Neural crest cell (in vitro differentiated cells): ENCODE results near the gene CLIP3. TPM values are rescaled to one million over a fixed set of nuclear protein-coding genes. Genes with fewer than 3 reads are reported as not detected.
"Not testable (repeated sequence)": the region's sequence is repeated elsewhere in the genome, so short reads cannot be mapped to it uniquely, and the experiment has no call there.

ENCODE experiments used
- DNase-seq: peaks from one replicate; pipeline ENCODE4 v3.0.0; 2021; ENCODE audit warnings: low read depth, mixed read lengths, low spot score
- H3K27ac Mint-ChIP-seq: one replicate; pipeline ENCODE4 v1.8.0; 2021; ENCODE audit warnings: mild to moderate bottlenecking, mixed read lengths; ENCODE audit not compliant: unreplicated experiment
- H3K27me3 Mint-ChIP-seq: 2 replicates; pipeline ENCODE4 v1.8.0; 2021; ENCODE audit warnings: low read depth, mild to moderate bottlenecking, mixed read lengths
- H3K36me3 Mint-ChIP-seq: 2 replicates; pipeline ENCODE4 v1.8.0; 2021; ENCODE audit warnings: low read depth, mild to moderate bottlenecking, mixed read lengths
- H3K4me1 Mint-ChIP-seq: 2 replicates; pipeline ENCODE4 v1.8.0; 2021; ENCODE audit warnings: mixed read lengths
- H3K4me3 Mint-ChIP-seq: one replicate; pipeline ENCODE4 v1.8.0; 2021; ENCODE audit warnings: mild to moderate bottlenecking, mixed read lengths
- H3K9me3 Mint-ChIP-seq: 2 replicates; pipeline ENCODE4 v1.8.0; 2021; ENCODE audit warnings: mixed read lengths
- CTCF ChIP-seq: fragments of 200-600 bp; sonication (generic); conservative IDR thresholded peaks from 2 replicates; pipeline ENCODE4 v1.5.0; 2021; ENCODE audit warnings: antibody characterized with exemption, mild to moderate bottlenecking
- total RNA-seq: library from RNA; stranded (reverse); gene quantifications from 2 replicates; pipeline ENCODE4 v1.2.1, GENCODE V29; 2021

Gene CLIP3
- total RNA-seq, 1 donor from 2014 or later: 33.1 TPM

GRCh38 chr19:36041831-36042230 lies 9.2 kb upstream of the CLIP3 start:
- Mint-ChIP-seq H3K4me3 (peak overlapping the region; percentile 47), H3K9me3 (no peaks in the 10 kb centered on the region), H3K36me3 (peaks cover 3% of the 10 kb centered on the region), H3K4me1 (no peaks in the 10 kb centered on the region), H3K27me3 (no peaks in the 10 kb centered on the region), H3K27ac (no peak overlapping the region)
- TF ChIP-seq CTCF: no peak
- DNase-seq: no peak

- not testable (repeated sequence) for H3K27ac Mint-ChIP-seq, H3K4me1 Mint-ChIP-seq, H3K36me3 Mint-ChIP-seq, H3K27me3 Mint-ChIP-seq, H3K9me3 Mint-ChIP-seq, DNase-seq
- peak overlapping the region; percentile 47 for H3K4me3 Mint-ChIP-seq
Measured at GRCh38 chr19:36041092-36041491, 8.4 kb upstream of the CLIP3 start.

- Mint-ChIP-seq H3K4me1 (no peaks in the 10 kb centered on the region), H3K27ac (no peak overlapping the region), H3K36me3 (no peaks in the 10 kb centered on the region), H3K4me3 (no peak overlapping the region), H3K27me3 (no peaks in the 10 kb centered on the region), H3K9me3 (no peaks in the 10 kb centered on the region)
- no peak for TF ChIP-seq CTCF
- no peak for DNase-seq
Measured at GRCh38 chr19:36040495-36040894, 7.8 kb upstream of the CLIP3 start.

- no peak for DNase-seq
- TF ChIP-seq CTCF: no peak
- Mint-ChIP-seq H3K27me3 (no peaks in the 10 kb centered on the region), H3K9me3 (no peaks in the 10 kb centered on the region), H3K27ac (no peak overlapping the region), H3K4me3 (peak overlapping the region; percentile 68), H3K4me1 (peaks cover 15% of the 10 kb centered on the region), H3K36me3 (peaks cover 7% of the 10 kb centered on the region)
Measured at GRCh38 chr19:36031308-36031707, 1.4 kb downstream of the CLIP3 start.

GRCh38 chr19:36030264-36031148 lies 2.2 kb downstream of the CLIP3 start:
- Mint-ChIP-seq H3K27me3 (no peaks in the 10 kb centered on the region), H3K4me3 (peak overlapping the region; percentile 80), H3K36me3 (peaks cover 7% of the 10 kb centered on the region), H3K4me1 (peaks cover 15% of the 10 kb centered on the region), H3K27ac (no peak overlapping the region), H3K9me3 (no peaks in the 10 kb centered on the region)
- DNase-seq: no peak
- TF ChIP-seq CTCF: no peak

GRCh38 chr19:36028313-36029041 lies 4.2 kb downstream of the CLIP3 start:
- peak overlapping the region; percentile 31 for H3K27ac Mint-ChIP-seq
- no peak for DNase-seq
- no peaks in the 10 kb centered on the region for H3K27me3 Mint-ChIP-seq
- no peak for TF ChIP-seq CTCF
- H3K4me1 Mint-ChIP-seq: peaks cover 9% of the 10 kb centered on the region
- H3K9me3 Mint-ChIP-seq: no peaks in the 10 kb centered on the region
- H3K4me3 Mint-ChIP-seq: peak overlapping the region; percentile 58
- peaks cover 7% of the 10 kb centered on the region for H3K36me3 Mint-ChIP-seq
